8988T (cell line): ENCODE measurements around the gene CCT5.
"Not testable (repeated sequence)": the region's sequence is repeated elsewhere in the genome, so short reads cannot be mapped to it uniquely, and the experiment has no call there.

Source experiments
- DNase-seq: peaks from one replicate; pipeline ENCODE4 v3.0.0; 2011

The CCT5 gene

DNA sequence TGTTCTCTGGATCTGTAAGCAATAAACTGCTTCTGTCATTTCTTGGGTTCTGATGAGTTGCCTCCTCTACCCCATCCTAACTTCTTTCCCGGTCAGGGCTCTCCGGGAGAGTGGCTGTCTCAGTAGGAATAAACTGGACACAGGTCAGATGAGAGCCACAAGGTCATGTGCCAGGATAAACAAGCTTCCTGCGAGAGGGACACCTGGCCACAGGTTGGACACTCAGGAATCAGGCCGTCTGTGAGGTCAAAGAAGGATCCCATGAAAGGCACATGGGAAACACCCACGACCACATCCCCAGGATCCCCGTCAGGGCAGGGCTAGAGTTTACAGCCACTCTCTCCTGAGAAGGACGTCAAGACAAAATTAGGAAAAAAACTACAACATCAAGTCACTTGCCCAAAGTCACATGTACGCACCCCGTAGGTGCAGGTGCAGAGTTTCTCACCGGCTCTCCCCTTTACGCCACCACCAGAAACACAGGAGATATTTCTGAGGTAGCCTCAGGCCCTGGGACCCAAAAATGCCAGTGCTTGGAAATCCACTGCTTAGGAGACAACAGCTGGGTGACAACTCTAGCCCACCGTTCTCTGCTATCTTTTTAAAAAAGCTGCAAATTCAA is 28.7 kb downstream of the CCT5 start:
- no peak for DNase-seq

DNA sequence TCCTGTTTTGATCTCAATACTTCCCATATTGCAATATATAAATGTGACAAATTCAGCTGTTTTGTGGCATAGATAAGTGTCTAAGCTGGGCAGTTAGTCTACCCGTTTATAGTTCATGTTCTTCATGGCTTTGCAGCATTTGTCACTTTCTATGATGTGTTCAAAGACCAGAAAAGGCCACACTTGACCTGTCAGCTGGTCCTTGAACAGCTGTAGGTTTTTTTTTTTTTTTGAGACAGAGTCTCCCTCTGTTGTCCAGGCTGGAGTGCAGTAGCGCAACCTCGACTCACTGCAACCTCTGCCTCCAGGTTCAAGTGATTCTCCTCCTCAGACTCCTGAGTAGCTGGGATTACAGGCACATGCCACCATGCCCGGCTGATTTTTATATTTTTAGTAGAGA is 29.2 kb downstream of the CCT5 start:
- DNase-seq = no peak

DNA sequence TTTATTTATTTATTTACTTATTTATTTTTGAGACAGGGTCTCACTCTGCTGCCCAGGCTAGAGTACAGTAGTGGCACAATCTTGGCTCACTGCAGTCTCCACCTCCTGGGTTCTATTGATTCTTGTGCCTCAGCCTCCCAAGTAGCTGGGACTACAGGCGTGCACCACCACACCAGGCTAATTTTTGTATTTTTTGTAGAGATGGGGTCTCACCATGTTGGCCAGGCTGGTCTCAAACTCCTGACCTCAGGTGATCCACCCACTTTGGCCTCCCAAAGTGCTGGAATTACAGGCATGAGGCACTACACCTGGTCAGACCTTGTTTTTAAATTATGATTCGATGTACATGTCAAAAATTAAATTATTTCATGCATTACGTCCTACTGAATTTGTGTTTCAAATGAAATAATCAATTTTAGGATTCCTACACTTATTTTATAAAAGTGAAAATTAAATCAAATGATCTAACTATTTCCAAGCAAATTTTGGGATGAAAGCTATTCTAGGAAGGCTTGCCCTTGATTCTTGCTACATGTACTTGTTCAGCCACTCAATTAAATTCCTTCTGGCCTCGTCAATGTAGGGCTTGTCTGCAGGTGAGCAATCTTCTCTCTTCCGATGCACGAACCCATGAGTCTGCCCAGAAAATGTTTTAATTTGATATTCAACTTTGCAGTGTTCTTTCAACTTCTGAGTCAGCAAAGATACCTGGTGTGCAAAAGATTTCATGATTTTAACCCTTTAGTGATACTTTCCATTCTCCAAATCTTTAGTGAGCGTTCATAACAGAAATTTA is 30.0 kb downstream of the CCT5 start:
- no peak for DNase-seq

DNA sequence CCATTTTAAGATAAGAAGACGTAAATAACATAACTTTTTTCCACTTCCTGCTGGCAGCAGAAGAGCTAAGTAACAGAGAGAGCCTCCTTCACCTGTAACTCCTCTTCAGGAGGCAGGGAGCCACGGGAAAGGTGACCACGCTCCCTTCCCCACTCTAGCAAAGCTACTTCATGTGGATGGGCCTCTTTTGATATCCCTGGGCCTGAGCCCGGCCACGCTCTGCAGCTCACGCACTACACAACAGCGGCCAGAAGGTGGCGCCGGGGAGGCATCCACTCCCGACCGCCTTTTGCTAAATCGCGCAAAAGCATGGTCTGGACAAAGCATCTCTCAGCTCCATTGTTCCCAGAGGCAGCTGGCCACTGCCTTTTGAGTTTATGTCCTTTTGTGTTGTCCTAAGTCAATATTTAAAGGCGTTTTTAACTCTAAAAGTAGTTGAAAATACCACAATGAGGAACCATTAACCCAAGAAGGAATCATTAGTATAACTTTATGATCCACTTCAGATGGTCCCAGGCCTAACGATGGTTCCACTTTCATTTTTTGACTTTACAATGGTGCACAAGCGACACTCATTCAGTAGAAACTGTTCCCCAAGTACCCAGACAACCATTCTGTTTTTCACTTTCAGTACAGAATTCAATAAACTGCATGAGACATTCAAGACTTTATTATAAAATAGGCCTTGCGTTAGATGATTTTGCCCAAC is 34.0 kb downstream of the CCT5 start:
- DNase-seq = peak; percentile 92

DNA sequence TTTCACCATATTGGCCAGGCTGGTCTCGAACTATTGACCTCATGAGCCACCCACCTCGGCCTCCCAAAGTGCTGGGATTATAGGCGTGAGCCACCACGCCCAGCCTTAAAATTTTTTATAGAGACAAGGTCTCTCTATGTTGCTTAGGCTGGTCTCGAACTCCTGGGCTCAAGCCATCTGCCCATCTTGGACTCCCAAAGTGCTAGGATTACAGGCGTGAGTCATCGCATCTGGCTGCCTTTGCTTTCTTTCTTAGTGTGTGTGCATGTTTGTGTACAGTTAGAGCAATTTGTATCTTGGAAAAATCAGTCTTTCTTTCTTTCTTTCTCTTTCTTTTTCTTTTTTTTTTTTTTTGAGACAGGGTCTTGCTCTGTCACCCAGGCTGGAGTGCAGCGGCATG is 35.3 kb downstream of the CCT5 start:
- DNase-seq = not testable (repeated sequence)

DNA sequence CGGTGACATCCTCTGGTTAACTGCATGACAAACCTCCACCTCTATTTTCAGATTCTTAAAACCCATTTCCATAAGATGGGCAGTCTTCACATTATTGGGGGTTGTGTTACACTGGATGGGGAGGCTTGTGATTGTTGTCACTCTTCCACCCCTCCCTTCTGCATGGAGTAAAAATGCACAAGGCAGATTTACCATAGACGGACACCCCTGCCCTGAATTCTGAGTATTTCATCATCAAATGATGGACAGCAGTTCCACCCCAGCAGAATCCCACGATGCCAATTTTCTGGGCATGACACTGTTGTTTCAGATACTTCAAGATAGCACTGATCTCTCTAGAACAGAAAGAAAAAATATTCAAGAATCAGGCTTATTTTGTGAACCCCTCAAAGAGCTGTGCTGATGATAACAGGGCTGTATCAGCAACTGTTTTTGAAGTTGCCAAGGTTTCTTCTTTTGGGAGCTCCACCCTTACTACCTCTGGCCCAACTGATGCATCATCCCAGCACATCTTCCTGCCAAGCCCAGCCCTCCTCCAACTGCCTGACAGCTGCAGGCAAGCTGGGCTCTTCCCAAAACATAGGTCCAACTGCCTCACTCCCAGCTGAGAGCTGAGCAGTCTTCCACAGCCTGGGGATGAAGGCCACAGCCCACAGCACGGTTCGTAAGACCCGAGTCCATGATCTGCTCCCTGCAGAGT is 36.2 kb downstream of the CCT5 start:
- DNase-seq = no peak

DNA sequence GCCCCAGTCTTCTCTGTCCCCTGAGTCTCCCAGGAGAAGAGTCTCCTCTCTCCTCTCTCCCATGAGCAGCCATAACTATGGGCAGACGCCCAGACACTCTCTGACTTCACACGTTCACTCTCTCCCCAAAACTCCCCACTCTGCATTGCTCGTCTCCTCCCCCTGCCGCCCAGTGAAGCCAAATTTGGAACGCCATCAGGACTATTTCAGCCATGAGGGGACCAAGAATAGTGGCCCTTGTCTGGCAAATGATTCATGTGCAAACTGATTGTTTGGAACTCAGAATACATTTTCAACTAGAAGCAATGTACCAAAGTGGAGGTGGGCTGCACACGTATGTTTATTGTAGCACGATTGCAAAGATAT is 36.8 kb downstream of the CCT5 start:
- no peak for DNase-seq

DNA sequence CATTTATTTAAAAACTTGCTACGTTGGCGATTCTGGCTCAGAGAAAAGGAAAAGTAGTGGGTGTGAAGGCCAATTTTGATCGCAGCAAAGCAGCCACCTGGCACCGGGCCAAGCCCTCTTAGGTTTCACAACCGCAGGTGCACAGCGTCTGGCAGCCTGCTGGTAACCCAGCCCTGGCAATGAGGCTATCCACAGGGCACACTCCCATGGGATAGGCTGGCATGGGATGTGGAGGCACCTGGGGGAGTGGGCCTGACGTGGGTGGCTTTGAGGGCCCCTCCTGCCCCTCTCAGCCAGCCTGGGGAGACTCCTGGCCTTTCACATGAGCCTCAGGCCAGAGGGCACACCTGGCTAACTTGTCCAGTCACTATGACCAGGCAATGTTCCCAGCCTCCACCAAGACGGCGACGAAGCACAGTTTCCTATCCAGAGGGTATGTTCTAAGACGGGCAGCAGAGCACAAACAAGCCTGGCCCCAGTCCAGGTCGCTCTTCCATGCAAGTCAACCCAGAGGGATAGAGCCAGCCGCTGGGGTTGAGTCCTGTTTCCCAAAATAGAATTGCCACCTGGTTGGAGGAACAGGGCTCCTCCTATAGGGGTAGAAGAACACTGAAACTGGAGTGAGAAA is 38.6 kb downstream of the CCT5 start:
- DNase-seq = no peak

DNA sequence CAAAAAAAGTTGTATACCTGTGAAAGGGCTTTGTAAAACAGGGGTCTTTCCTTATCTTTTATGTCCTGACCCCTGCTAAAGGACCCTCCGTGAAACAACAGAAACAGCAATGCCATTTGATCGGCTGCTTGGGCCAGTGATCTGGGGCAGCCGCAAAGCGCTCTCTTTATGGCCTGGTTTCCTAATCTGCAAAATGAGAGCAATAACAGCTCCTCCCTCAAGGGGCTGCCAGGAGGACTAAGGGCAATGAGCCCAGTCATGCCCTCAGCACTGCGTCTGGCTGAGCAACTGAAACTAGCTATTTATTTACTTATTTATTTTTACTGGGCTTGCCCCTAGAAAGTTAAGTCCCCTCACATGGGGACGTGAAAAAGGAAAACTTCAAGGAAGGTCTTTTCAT is 39.3 kb downstream of the CCT5 start:
- DNase-seq = no peak

DNA sequence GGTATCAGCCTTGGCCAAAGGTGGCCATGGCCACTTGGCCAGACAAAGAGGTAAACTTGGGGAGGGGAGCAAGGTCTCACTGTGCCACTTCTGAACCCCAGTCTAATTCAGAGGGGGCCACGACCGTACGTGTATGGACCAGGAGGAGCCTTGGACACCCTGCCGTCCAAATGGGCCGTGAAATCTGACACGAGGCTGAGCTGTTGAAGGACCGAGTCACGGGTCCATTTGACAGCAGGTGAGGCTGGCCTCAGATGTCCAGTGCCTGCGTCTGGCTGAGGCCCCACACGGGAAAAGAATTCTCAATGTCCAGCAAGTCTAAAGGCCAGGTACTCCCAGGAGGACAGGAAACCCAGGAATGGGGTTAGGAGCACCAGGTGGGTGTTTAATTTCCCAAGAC is 39.9 kb downstream of the CCT5 start:
- no peak for DNase-seq

DNA sequence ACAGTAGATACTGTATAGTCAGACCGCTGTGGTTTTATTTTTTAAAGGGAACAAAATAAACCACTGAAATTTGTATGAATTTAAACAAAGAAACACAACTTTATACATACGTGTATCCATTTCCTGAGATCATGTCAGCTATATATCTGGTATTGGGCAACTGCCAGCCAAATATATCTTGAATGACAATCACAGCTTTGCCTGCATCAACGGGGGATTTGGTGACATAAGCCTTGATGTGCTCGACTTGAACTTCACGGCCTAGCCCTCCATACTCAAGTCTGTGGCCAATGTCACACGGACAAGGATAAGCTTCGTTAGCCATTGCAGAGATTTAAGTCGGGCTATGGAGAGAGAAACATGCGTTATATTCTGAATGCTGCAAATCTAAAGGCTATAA is 40.4 kb downstream of the CCT5 start:
- no peak for DNase-seq

DNA sequence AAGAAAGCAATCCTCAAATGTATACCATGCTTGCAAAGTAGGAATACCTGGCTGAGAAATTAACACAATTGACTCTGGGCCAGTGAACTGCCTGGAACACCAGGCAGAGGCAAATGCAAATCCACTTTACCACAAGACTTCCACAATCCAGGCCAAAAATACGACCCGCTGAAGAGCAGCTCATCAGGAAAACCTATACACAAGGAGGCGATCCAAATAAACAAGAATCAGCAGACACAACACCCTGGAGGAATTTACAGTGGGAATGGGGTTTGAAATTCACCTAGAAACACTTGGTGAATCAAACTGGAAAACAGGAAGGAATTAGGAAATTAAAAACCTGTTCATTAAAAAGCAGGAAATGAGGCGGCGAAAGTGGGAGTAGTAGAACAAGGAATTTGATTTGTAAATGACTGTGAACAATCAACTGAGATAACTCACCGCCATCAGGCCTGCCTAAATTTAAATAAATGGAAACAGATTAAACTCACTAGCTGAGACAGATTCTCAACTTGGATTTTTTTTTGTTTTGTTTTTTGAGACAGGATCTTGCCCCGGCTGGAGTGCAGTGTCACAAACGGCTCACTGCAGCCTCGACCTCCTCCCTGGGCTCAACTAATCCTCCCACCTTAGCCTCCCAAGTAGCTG is 41.7 kb downstream of the CCT5 start:
- no peak for DNase-seq

DNA sequence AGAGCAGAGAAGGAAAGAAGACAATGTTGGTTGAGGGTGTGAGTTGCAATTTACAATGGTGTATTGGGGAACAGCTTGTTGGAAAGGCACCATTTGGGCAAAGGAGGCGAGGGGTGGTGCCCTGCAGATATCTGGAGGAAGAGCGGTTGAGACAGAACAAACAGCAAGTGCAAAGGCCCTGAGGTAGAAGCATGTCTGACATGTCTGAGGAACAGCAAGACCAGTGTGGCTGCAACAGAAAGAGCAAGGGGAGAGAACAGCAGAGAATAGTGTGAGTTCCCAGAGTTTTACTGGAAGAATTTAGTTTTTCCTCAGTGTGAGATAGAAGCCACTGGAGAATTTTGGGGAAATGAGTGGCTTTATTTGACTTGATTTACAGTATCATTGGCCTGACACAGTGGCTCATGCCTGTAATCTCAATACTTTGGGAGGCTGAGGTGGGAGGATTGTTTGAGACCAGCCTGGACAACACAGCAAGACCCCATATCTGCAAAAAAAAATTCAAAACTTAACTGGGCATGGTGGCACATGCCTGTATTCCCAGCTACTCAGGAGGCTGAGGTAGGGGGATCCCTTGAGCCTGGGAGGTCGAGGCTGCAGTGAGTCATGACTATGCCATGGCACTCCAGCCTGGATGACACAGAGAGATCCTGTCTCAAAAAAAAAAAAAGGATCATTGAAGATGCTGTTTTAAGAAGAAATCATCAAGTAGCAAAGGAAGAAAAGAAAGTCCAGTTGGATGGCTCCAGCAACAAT is 44.0 kb downstream of the CCT5 start:
- no peak for DNase-seq

DNA sequence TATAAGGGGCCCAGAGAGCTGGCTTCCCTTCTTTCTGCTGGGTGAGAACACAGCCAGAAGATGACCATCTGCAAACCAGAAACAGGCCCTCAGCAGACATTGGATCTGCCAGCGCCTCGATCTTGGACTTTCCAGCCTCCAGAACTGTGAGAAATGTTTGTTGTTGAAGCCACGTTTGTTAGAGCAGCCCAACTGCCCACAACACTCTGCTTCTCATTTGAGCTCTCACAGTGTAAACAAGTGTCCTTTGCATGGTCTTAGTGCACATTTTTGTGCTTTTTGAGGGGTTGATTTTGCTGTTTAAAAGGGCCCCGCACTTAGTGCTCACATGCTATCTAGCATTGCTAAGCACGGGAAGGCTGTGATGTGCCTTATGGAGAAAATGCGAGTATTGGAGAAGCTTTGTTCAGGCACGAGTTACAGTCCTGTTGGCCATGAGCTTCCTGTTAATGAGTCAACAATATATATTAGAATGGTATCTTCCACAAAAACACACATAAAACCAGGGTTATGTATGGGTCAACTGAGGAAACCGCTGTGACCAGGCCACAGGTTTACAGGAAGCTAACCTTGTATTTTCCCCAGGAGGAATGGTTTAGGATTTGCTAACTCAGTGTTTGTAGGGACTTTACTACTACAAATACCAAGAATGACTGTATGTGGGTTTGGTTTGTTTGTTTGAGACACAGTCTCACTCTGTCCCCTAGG is 45.7 kb downstream of the CCT5 start:
- DNase-seq = no peak

DNA sequence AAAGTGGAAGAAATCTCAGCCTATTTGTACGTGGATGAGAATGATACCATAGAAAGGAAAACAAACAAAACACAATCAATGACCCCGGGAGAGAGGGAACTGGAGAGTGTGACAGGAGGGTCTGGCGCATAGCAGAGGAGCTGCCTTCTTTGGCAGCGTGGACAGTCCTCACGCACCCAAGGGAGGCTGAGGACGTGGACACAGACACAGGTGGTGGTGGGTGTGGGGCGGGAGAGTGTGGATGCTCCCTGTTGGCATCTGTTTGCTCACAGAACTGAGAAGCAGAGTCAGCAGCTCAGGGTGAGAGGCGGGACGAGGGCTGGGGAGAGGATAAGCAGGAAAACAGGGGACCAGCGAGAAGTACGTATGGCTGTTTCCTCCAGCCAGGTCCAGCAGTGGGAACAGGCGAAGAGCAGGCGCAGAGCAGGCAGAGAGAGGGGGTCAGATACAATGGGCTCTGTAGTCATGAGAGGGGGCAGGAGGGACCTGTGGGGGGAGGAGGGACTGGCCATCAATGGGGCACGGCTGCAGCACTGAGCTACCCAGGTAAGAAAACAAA is 47.6 kb downstream of the CCT5 start:
- DNase-seq = no peak

DNA sequence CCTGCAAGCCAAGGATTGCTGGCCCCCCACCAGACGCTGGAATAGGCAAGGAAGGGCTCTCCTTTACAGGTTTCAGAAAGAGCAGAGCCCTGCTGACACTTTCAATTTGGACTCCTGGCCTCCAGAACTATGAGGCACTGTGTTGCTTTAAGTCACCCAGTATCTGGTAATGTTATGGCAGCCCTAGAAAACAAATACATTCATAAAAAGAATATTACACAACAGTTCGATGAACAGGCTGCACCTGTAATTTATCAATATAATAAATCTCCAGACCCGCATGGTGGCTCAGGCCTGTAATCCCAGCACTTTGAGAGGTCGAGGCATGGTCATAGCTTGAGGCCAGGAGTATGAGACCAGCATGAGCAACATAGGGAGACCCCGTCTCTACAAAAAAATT is 50.2 kb downstream of the CCT5 start:
- DNase-seq = no peak

DNA sequence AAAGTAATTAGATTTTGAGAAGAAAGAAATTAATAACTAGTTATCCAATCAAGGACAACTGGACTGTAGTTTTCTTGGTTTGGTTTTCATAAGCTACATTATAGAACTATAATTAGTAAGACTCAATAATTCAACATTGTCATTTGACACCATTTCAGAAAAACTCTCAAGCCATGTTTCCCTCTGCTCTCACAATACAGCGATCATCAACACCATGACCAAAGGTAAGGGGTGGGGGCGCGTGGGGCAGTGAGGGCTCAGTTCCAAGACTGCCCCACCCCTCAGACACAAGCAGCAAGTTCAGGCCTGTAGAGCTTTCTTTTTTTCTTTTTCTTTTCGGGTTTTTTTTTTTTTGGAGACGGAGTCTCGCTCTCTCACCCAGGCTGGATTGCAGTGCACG is 51.2 kb downstream of the CCT5 start:
- no peak for DNase-seq

DNA sequence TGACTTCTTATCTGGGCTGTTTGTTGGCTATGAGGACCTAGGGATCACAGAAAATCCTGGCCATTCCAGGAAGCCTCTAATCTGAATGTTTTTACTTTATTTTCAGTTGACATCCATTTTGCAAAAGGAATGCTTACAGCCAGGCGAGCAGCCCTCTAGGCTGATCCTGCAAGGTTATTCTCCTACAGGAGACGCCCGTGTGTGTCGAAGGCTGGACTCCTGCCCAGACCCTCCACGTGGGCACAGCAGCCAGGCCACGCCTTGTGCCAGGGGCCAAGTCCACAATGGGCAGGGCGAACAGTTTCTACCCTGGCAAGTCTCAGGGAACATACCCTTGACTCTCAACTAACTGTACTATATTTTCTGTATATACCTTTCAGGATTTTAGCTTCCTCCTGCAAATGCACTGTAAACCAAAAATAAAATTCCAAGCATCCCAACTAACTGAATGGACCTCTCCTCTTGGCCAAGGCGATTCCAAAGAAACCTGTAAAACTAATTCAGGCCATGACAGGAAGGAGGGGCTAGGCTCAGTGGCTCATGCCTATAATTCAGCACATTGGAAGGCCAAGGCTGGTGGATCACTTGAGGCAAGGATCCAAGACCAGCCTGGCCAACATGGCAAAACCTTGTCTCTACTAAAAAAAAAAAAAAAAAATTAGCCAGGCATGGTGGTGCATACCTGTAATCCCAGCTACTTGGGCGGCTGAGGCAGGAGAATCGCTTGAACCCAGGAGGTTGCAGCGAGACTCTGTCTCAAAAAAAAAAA is 51.9 kb downstream of the CCT5 start:
- DNase-seq = peak; percentile 57

DNA sequence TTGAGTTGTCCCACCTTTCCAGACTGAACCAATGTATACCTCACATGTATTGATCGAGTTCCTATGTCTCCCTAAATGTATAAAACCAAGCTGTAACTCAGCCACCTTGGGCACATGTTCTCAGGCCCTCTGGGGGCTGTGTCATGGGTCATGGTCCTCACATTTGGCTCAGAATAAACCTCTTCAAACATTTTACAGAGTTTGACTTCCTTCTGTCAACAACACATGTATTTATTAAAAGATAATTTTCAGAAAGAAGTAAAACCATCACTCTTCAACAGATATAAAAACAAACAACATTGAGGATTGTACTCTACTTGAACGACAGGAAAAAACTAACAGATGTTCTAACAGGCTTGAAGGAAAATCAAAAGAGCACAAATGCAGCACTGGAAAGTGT is 53.1 kb downstream of the CCT5 start:
- no peak for DNase-seq

DNA sequence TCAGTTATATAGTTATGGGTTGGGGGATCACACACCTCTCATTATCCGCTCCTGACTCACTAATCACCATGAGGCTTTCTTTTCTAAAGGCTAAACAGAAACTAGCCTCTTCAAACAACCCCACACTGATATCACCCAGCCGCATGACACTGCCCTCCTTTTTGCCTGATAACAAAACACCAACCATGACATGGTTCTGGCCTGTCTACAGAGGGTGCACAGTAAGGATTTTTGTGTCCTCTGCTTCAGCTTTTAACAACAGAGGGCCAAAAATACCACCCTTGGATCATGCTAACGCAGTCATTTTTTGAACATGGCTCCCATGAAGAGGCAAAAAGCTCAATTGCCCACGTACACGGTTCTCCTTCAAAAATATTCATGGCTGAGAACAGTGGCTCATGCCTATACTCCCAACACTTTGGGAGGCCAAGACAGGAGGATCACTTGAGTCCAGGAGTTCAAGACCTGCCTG is 53.7 kb downstream of the CCT5 start:
- DNase-seq = no peak
